PC-3 (cell line): ENCODE measurements around the gene SLC35E3. TPM values are rescaled to one million over a fixed set of nuclear protein-coding genes. Genes with fewer than 3 reads are reported as not detected.
A peak's percentile ranks its signal among the peaks of the same experiment; 100 is the strongest.

Source experiments
- ATAC-seq: fragments of 200-7000 bp; cut with Tn5 transposase; 2 replicates; pipeline ENCODE4 v1.9.1; 2020; ENCODE audit warnings: mild to moderate bottlenecking, moderate library complexity
- BruUV-seq: library from RNA; stranded (reverse); fragments of 400-500 nt; replicated peaks from 2 replicates; lab custom pipeline; 2021; lab: Mats Ljungman, UMichigan
- CTCF ChIA-PET: fragments of 300-600 bp; sonication (Branson Sonifier 250); formaldehyde crosslinking; loops from one replicate; lab custom pipeline; 2022; ENCODE audit warnings: antibody characterized with exemption; lab: Charles Lee
- POLR2A ChIA-PET: fragments of 300-600 bp; sonication (Branson Sonifier 250); formaldehyde crosslinking; loops from one replicate; lab custom pipeline; 2022; ENCODE audit warnings: antibody characterized with exemption; ENCODE audit not compliant: unreplicated experiment; lab: Charles Lee
- DNase-seq: peaks from one replicate; pipeline ENCODE4 v3.0.0-alpha.2; 2015
- H2AFZ ChIP-seq: fragments of 300-600 bp; sonication (generic); 2 replicates; pipeline ENCODE4 v1.6.0; 2016; ENCODE audit warnings: antibody characterized with exemption, low read length
- H3F3A ChIP-seq: fragments of 300-600 bp; sonication (generic); one replicate; pipeline ENCODE4 v1.6.0; 2017; ENCODE audit warnings: antibody characterized with exemption, low read length, control low read depth, mild to moderate bottlenecking; ENCODE audit not compliant: unreplicated experiment
- H3K27ac ChIP-seq: fragments of 300-600 bp; sonication (generic); 2 replicates; pipeline ENCODE4 v1.5.1; 2016; ENCODE audit warnings: mild to moderate bottlenecking, low read length
- H3K27me3 ChIP-seq: fragments of 300-600 bp; sonication (generic); 2 replicates; pipeline ENCODE4 v1.6.1; 2016; ENCODE audit warnings: low read length, mixed read lengths
- H3K36me3 ChIP-seq: fragments of 300-600 bp; sonication (generic); 2 replicates; pipeline ENCODE4 v1.6.1; 2016; ENCODE audit warnings: low read depth, mixed run types, low read length, mixed read lengths
- H3K4me1 ChIP-seq: fragments of 300-600 bp; sonication (generic); 2 replicates; pipeline ENCODE4 v1.5.1; 2016; ENCODE audit warnings: low read length; ENCODE audit not compliant: insufficient read depth
- H3K4me2 ChIP-seq: fragments of 300-600 bp; sonication (generic); 2 replicates; pipeline ENCODE4 v1.6.0; 2016; ENCODE audit warnings: low read length
- H3K4me3 ChIP-seq: fragments of 300-600 bp; sonication (generic); 2 replicates; pipeline ENCODE4 v1.5.1; 2016; ENCODE audit warnings: mild to moderate bottlenecking, low read length, mixed read lengths
- H3K79me2 ChIP-seq: fragments of 300-600 bp; sonication (generic); 2 replicates; pipeline ENCODE4 v1.6.1; 2017; ENCODE audit warnings: low read length, mixed read lengths
- H3K9ac ChIP-seq: fragments of 300-600 bp; sonication (generic); 2 replicates; pipeline ENCODE4 v1.6.0; 2016; ENCODE audit warnings: mild to moderate bottlenecking, low read length
- H3K9me2 ChIP-seq: fragments of 300-600 bp; sonication (generic); replicated peaks from 2 replicates; pipeline ENCODE4 v1.6.1; 2016; ENCODE audit warnings: mixed run types, low read length, mixed read lengths
- H3K9me3 ChIP-seq: fragments of 300-600 bp; sonication (generic); 2 replicates; pipeline ENCODE4 v1.6.1; 2016; ENCODE audit warnings: low read length, mixed read lengths
- H4K20me1 ChIP-seq: fragments of 300-600 bp; sonication (generic); 2 replicates; pipeline ENCODE4 v1.6.1; 2016; ENCODE audit warnings: low read length, mixed read lengths
- EZH2 ChIP-seq: fragments of 300-600 bp; sonication (generic); IDR thresholded peaks from one replicate; pipeline ENCODE4 v1.6.1; 2017; ENCODE audit warnings: antibody characterized with exemption, mild to moderate bottlenecking, low read length; ENCODE audit not compliant: unreplicated experiment
- EZH2phosphoT487 ChIP-seq: fragments of 300-600 bp; sonication (generic); IDR thresholded peaks from 2 replicates; pipeline ENCODE4 v1.6.1; 2018; ENCODE audit warnings: mild to moderate bottlenecking, antibody characterized with exemption, low read length, borderline replicate concordance
- intact Hi-C: fragments of 100-400 bp; cut with micrococcal nuclease; formaldehyde crosslinking; loops from 2 replicates; pipeline ENCODE4 v1.9.0; 2023
- total RNA-seq: library from RNA; depleted of rRNA; stranded (reverse); fragments of >200 nt; gene quantifications from 2 replicates; pipeline ENCODE4 v1.2.3, GENCODE V29; 2014
- TF ChIP-seq, protein P1 (sequence below): fragments of 300-600 bp; sonication (generic); conservative IDR thresholded peaks from 2 replicates; pipeline ENCODE4 v1.5.1; 2017; ENCODE audit warnings: antibody characterized with exemption, low read depth, mild to moderate bottlenecking, low read length

Gene SLC35E3
- total RNA-seq, 1 experiment from 2014 or later = 2.2 TPM

DNA sequence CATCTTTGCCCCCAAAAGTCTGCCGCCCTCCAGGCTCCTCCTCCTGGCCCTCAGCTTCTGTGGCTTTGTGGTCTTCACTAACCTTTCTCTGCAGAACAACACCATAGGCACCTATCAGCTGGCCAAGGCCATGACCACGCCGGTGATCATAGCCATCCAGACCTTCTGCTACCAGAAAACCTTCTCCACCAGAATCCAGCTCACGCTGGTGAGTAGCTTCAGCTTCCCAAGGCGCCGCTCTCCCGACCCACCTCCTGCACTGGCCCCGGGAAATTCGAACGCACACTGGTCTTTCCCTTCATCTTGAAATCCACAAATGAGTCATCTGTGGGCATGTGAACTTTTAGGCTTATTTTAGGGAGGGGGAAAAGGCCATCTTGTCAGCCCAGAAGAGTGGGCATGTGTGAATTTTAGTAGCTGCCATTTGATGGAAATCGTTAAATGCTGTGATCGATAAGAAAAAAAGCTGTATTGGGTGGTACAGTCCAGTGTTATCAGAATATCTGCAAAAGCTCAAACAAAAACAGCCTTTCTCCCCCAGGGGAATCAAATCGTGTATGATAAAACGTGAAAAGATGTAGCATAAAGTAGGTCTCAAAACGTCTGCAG is 700 bp downstream of the SLC35E3 start:
- ATAC-seq (peak; percentile 65), DNase-seq (peak; percentile 68)
- Histone ChIP-seq H3K4me3 (peak overlapping the region; percentile 74), H3K79me2 (peaks cover 16% of the 10 kb centered on the region), H3K36me3 (peaks cover 10% of the 10 kb centered on the region; the same call in 1 of the 2 replicates), H4K20me1 (no peaks in the 10 kb centered on the region), H2AFZ (peak overlapping the region; percentile 85), H3K9ac (peak overlapping the region; percentile 72), H3F3A (no peaks in the 10 kb centered on the region), H3K4me1 (peaks cover 7% of the 10 kb centered on the region; the same call in 1 of the 2 replicates), H3K27me3 (no peaks in the 10 kb centered on the region), H3K4me2 (peak overlapping the region; percentile 94), H3K9me3 (no peaks in the 10 kb centered on the region), H3K27ac (peak overlapping the region; percentile 40), H3K9me2 (no peaks in the 10 kb centered on the region)
- intact Hi-C loops = loop anchor here (1.0 to 5.0 kb wide), 2 partner anchors 61 to 76 kb away; no protein-coding TSS in a partner anchor
- TF ChIP-seq EZH2phosphoT487 (no peak), EZH2 (no peak)
- TF ChIP-seq, protein P1, sequence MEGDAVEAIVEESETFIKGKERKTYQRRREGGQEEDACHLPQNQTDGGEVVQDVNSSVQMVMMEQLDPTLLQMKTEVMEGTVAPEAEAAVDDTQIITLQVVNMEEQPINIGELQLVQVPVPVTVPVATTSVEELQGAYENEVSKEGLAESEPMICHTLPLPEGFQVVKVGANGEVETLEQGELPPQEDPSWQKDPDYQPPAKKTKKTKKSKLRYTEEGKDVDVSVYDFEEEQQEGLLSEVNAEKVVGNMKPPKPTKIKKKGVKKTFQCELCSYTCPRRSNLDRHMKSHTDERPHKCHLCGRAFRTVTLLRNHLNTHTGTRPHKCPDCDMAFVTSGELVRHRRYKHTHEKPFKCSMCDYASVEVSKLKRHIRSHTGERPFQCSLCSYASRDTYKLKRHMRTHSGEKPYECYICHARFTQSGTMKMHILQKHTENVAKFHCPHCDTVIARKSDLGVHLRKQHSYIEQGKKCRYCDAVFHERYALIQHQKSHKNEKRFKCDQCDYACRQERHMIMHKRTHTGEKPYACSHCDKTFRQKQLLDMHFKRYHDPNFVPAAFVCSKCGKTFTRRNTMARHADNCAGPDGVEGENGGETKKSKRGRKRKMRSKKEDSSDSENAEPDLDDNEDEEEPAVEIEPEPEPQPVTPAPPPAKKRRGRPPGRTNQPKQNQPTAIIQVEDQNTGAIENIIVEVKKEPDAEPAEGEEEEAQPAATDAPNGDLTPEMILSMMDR = no peak
- ChIA-PET CTCF (interaction anchor here (1.4 kb wide), 1 partner anchor 62 kb away, joined by 3 read pairs; the partner anchor contains the start of gene MDM2), POLR2A (interaction anchor here (0.5 kb wide), 1 partner anchor 165 kb away, joined by 3 read pairs; no protein-coding TSS in a partner anchor)
- BruUV-seq = no TSS peak

DNA sequence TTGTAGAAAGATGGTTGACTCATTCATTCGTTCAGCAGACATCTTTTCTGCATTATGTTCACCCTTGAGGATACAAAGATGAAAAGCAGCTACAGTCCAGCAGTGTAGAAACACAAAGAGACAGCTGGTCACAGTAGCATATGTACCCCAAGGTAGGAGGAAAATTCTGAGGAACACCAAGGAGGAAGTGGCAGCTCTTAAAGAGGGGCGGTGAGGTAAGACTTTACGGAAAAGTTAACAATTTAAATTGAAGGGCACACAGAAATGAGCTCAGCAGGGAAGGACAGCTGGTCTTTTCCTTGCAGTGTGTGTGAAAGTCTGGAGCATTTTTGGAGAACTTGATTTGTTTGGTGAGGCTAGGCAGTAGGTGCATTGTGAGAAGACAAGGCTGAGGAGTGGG is 3.5 kb downstream of the SLC35E3 start:
- no TSS peak for BruUV-seq
- Histone ChIP-seq H3F3A (no peaks in the 10 kb centered on the region), H3K27me3 (no peaks in the 10 kb centered on the region), H3K36me3 (no peaks in the 10 kb centered on the region), H3K4me2 (no peak overlapping the region), H3K9me3 (no peaks in the 10 kb centered on the region), H3K4me1 (peaks cover 7% of the 10 kb centered on the region; the same call in 1 of the 2 replicates), H4K20me1 (no peaks in the 10 kb centered on the region), H2AFZ (no peak overlapping the region), H3K79me2 (peaks cover 16% of the 10 kb centered on the region), H3K9ac (no peak overlapping the region), H3K27ac (no peak overlapping the region), H3K9me2 (no peaks in the 10 kb centered on the region), H3K4me3 (no peak overlapping the region)
- CTCF ChIA-PET = no interaction called here
- TF ChIP-seq, protein P1 = no peak
- TF ChIP-seq EZH2phosphoT487 (no peak), EZH2 (no peak)
- intact Hi-C loops = loop anchor here (5.0 kb wide), 1 partner anchor 73 kb away; no protein-coding TSS in a partner anchor
- ATAC-seq (no peak), DNase-seq (no peak)
- POLR2A ChIA-PET = no interaction called here

DNA sequence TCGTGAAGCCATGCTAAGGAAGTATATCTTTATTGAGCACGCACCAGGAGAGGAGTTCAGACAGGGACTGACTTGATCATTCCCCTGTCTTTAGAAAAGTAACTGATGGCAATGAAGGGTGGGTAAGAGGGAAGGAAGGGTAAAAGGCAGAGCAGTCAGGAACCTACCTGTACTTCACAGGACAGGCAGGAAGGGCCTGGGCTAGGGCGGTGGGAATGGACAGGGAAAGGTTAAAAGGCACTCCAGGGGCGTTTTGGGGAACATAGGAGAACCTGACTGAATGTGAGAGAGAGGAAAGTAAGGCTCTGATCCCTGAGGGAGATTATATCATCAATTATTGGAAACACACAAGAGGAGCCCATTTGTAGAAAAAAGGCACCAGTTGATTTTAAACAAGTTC is 3.9 kb downstream of the SLC35E3 start:
- no TSS peak for BruUV-seq
- Histone ChIP-seq H3K9me2 (no peaks in the 10 kb centered on the region), H4K20me1 (no peaks in the 10 kb centered on the region), H3K27ac (no peak overlapping the region), H3K9me3 (no peaks in the 10 kb centered on the region), H3K4me3 (no peak overlapping the region), H3K4me1 (peaks cover 7% of the 10 kb centered on the region; the same call in 1 of the 2 replicates), H3K27me3 (no peaks in the 10 kb centered on the region), H3K79me2 (peaks cover 16% of the 10 kb centered on the region), H3K36me3 (no peaks in the 10 kb centered on the region), H3F3A (no peaks in the 10 kb centered on the region), H2AFZ (no peak overlapping the region), H3K9ac (no peak overlapping the region), H3K4me2 (no peak overlapping the region)
- no peak for ATAC-seq
- no peak for TF ChIP-seq EZH2
- TF ChIP-seq, protein P1 = no peak
- no peak for TF ChIP-seq EZH2phosphoT487
- no peak for DNase-seq
- POLR2A ChIA-PET = no interaction called here
- CTCF ChIA-PET = no interaction called here
- intact Hi-C loops = loop anchor here (5.0 kb wide), 1 partner anchor 72 kb away; no protein-coding TSS in a partner anchor
